Stimulated activated CD8-positive, alpha-beta memory T cell treated with anti-CD3 and anti-CD28 coated beads, Interleukin-4, amount 100 ng/mL, for 48 hours (primary cell): ENCODE results near the gene POGZ.
"Not testable (repeated sequence)": the region's sequence is repeated elsewhere in the genome, so short reads cannot be mapped to it uniquely, and the experiment has no call there.

Source experiments
- DNase-seq: peaks from one replicate; pipeline ENCODE4 v3.0.0-alpha.2; 2020

POGZ gene

DNA sequence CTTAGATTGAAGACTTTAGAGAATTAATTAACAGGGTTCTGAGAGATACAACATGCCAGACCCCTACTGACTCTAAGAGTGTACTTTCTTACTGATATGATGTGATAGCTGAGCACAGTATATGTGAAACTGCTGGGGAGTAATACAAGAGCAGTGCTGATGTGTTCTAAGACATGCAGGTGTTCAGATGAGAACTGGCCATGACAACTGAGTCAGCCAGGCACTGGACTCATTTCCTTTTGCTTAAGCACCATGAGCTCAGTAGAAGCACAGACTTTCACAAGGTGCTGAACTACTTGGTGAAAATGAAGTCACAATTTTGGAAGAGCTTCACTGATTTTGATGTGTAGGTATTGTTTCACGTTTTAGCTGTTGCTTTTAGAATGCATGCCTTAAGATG lies 15.9 kb upstream of the POGZ start:
- DNase-seq = peak; percentile 38

DNA sequence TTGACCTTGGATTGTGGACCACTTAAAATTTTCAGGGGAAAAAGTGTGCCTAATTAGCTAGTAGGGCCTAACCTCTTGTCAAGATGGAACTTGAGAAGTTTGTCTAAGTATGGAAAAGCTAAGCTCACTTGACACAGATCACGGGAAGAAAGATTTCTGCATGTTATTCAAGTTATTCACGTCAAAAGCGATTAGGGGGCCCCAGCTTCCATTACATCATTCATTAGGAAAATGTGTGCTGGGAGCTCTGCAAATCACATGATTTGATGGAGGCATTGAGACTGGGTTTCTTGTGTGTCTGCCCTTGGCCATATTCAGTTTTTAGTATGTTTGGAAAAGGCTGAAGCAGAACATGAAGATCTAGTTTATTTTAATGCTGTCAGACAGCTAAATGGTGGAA lies 15.5 kb upstream of the POGZ start:
- no peak for DNase-seq

- peak; percentile 40 for DNase-seq
These were observed 13.8 kb upstream of the POGZ start for GRCh38 chr1:151472856-151473731.

DNA sequence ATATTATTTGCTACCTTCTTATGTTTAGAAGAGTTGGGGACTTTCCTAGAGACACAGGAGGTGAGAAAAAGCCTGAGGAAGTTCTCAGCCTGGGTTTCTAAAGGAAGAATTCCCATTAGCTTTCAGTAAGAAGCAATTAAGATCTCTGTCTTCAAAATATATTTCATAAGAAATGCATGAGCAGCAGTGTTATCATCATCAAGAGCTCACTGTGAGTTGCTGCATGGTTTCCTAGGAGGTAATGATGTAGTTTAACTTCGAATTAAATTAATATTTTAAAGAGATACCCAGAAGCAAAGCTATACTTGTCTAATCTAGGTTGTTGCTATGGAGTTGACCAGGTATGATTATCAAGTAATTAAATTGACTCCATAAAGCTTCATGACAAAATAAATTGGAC lies 5.7 kb upstream of the POGZ start:
- DNase-seq = no peak

DNA sequence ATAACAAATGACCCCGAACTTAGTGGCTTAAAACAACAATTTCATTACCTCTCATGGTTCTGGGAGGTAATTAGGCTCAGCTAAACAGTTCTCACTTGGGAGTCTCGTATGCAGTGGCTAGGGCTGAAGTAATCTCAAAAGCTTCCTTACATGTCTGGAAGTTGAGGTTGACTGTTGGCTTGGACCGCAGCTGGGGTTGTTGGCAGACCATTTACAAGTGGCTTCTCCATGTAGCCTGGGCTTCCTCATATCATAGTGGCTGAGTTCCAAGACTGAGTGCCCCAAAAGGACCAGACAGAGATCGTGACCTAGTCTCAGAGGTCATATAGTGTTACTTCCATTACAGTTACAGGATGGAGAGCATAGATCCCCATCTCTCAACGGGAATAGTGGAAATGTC lies 2.4 kb upstream of the POGZ start:
- DNase-seq = no peak

- DNase-seq = peak; percentile 65
These were observed 428 bp downstream of the POGZ start for GRCh38 chr1:151458802-151459330.

GRCh38 chr1:151457911-151458801 lies 1.1 kb downstream of the POGZ start:
- DNase-seq = peak; percentile 60

DNA sequence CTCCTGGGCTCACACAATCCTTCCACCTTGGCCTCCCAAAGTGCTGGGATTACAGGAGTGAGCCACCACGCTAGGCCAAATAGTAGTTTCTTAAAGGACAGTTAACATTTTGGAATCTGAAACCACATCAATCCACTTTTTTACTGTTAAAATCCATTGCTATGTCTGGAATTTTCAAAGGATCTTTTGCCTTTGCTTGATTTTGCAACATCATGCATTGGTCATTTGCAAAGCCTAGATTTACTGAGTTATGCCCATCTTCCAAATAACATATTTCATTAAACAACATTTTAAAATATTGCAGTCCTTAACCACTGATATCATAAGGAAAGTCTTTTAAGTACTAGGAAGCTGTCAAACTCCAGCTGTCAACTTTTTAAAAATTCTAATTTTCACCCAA lies 3.3 kb downstream of the POGZ start:
- no peak for DNase-seq

- no peak for DNase-seq
These were observed 4.1 kb downstream of the POGZ start for GRCh38 chr1:151455231-151455630.

- no peak for DNase-seq
These were observed 11.6 kb downstream of the POGZ start for GRCh38 chr1:151447696-151448095.

DNA sequence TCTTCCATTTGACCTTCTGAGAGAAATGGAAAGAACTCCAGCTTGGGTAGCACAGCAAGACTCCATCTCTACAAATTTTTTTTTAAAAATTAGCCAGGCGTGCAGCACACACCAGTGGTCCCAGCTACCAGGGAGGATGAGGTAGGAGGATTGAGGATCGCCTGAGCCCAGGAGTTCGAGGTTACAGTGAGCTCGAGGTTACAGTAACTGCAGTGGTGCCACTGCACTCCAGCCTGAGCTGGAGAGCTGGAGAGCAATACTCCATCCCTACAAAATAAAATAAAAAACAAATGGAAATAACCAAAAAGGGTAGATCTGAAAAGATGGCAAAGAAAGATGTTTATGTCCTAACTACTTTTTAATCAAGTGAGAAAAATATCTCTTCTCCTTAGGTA lies 14.5 kb downstream of the POGZ start:
- no peak for DNase-seq

GRCh38 chr1:151443846-151444782 lies 15.2 kb downstream of the POGZ start:
- DNase-seq = peak; percentile 68

- not testable (repeated sequence) for DNase-seq
These were observed 21.9 kb downstream of the POGZ start for GRCh38 chr1:151437396-151437795.

DNA sequence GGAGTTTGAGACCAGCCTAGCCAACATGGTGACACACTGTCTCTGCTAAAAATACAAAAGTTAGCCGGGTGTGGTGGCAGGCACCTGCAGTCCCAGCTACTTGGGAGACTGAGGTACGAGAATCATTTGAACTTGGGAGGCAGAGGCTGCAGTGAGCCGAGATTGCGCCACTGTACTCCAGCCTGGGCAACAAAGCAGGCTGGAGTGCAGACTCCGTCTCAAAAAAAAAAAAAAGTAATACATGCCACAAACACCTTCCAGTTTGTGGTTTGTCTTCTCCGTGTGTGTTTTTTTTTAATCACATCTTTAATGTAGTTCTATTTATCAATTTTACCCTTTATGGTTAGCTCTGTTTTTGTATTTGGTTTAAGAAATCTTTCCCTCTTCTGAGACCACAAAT lies 22.3 kb downstream of the POGZ start:
- no peak for DNase-seq

GRCh38 chr1:151435174-151435573 lies 24.1 kb downstream of the POGZ start:
- no peak for DNase-seq

DNA sequence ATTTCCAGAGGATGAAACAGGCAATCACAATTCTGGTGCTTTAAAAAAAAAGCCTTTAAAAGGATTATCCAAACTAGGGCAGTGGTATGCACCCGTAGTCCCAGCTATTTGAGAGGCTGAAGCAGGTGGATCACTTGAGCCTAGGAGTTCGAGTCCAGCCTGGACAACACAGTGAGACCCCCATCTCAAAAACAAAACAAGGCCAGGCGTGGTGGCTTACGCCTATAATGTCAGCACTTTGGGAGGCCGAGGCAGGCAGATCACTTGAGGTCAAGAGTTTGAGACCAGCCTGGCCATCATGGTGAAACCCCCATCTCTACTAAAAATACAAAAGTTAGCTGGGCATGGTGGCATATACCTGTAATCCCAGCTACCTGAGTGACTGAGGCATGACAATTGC lies 25.5 kb downstream of the POGZ start:
- DNase-seq = not testable (repeated sequence)

DNA sequence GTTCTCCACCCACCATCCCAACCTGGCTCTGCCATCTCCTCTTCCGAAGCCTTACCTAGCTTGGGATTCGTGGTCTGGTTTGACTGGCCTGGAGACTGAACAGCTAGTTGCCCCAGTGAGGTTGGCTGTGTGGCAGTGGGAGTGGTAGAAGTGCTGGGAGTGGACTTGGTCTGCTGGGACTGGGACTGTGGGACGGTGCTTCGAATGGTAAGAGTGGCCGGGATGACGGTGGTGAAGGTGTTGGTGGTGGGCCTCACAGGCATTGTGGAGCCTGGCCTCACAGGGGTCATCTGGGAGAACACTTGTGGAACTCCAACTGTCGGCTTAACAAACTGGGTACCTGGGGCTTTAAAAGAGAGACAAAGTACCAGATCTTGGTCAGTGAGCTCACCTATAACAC lies 31.2 kb downstream of the POGZ start:
- no peak for DNase-seq

GRCh38 chr1:151425103-151425502 lies 34.2 kb downstream of the POGZ start:
- no peak for DNase-seq

DNA sequence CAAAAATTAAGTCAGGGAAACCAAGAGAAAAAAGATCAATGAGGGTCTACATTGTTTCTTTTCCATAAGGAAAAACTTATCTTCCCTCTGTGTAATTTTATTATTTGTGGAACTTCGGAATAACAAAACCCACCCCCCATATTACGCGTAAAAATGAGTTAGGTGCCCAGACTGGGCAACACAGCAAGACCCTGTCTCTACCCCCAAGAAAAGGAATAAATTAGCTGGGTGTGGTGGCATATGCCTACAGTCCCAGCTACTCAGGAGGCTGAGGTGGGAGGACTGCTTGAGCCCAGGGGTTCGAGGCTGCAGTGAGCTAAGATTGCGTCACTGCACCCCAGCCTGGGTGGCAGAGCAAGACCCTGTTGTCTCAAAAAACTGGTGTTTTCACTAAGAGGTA lies 39.5 kb downstream of the POGZ start:
- DNase-seq = no peak

DNA sequence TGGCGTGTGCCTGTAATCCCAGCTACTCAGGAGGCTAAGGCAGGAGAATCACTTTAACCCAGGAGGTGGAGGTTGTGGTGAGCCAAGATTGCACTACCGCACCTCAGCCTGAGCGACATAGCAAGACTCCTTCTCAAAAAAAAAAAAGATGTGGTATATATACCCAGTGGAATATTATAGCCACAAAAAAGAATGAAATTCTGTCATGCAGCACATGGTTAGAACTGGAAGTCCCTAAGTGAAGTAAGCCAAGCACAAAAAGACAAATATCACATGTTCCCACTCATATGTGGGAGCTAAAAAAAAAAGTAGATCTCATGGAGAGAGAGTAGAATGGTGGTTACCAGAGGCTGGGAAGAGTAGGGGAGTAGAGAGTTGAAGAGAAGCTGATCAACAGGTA lies 41.2 kb downstream of the POGZ start:
- DNase-seq = no peak

DNA sequence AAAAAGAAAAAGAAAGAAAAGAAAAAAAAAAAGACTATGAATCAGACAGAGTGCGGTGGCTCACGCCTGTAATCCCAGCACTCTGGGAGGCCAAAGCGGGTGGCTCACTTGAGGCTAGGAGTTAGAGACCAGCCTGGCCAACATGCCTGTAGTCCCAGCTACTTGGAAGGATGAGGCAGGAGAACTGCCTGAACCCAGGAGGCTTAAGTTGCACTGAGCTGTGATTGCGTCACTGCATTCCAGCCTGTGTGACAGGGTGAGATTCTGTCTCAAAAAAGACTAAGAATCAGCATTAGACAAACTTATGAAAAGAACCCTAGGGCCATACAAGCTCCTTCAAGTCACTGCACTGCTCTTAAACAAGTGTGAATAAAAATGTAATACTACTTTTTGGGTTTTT lies 43.1 kb downstream of the POGZ start:
- DNase-seq = no peak

DNA sequence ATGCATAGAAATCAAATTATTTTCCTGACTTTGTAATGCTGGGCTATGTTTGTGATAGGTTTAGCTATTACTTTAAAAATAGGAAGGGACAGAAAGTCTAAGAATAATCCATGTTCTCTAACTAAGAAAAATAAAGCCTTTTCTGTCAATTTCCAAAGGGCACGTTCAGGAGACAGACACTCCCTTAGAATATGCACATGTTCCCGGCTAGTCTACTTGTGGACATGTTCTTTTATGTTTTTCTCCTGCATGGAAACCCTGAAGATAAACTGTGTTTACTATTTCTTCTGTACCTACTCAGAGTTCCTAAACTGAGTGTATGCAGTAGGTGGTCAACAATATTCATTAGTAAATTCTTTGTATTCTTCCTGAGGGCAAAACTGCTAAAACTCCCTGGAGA lies 47.4 kb downstream of the POGZ start:
- DNase-seq = no peak

GRCh38 chr1:151408891-151409290 lies 50.4 kb downstream of the POGZ start:
- DNase-seq = no peak
